ENCODE measurements around the gene RIPPLY1.

The RIPPLY1 gene

GRCh38 chrX:106903291-106903824 is at the start of gene RIPPLY1:
RIPPLY1 (minus strand) TSS chrX:106903341; CDS start chrX:106903287, 54 bp downstream.
- DNase-seq: no peak

GRCh38 chrX:106952538-106952937 is 49.4 kb upstream of the RIPPLY1 start:
- no peak for DNase-seq

- DNase-seq: no peak
Measured at GRCh38 chrX:106952089-106952488, 48.9 kb upstream of the RIPPLY1 start.

GRCh38 chrX:106951230-106951629 is 48.1 kb upstream of the RIPPLY1 start:
- no peak for DNase-seq

GRCh38 chrX:106950381-106950780 is 47.2 kb upstream of the RIPPLY1 start:
- no peak for DNase-seq

- no peak for DNase-seq
Measured at GRCh38 chrX:106949366-106949765, 46.2 kb upstream of the RIPPLY1 start.

GRCh38 chrX:106948641-106949040 is 45.5 kb upstream of the RIPPLY1 start:
- DNase-seq: no peak

GRCh38 chrX:106946464-106946863 is 43.3 kb upstream of the RIPPLY1 start:
- no peak for DNase-seq

GRCh38 chrX:106940068-106940467 is 36.9 kb upstream of the RIPPLY1 start:
- no peak for DNase-seq

GRCh38 chrX:106939566-106939965 is 36.4 kb upstream of the RIPPLY1 start:
- no peak for DNase-seq

GRCh38 chrX:106936246-106936645 is 33.1 kb upstream of the RIPPLY1 start:
- no peak for DNase-seq

GRCh38 chrX:106935175-106935574 is 32.0 kb upstream of the RIPPLY1 start:
- no peak for DNase-seq

- DNase-seq: no peak
Measured at GRCh38 chrX:106933538-106933961, 30.4 kb upstream of the RIPPLY1 start.

GRCh38 chrX:106932960-106933537 is 29.9 kb upstream of the RIPPLY1 start:
- DNase-seq: no peak

- no peak for DNase-seq
Measured at GRCh38 chrX:106932492-106932923, 29.4 kb upstream of the RIPPLY1 start.

- no peak for DNase-seq
Measured at GRCh38 chrX:106931831-106932491, 28.8 kb upstream of the RIPPLY1 start.

GRCh38 chrX:106928227-106928626 is 25.1 kb upstream of the RIPPLY1 start:
- no peak for DNase-seq

- DNase-seq: no peak
Measured at GRCh38 chrX:106927700-106928099, 24.6 kb upstream of the RIPPLY1 start.

- DNase-seq: no peak
Measured at GRCh38 chrX:106927023-106927422, 23.9 kb upstream of the RIPPLY1 start.

GRCh38 chrX:106921637-106922036 is 18.5 kb upstream of the RIPPLY1 start:
- no peak for DNase-seq

- no peak for DNase-seq
Measured at GRCh38 chrX:106919932-106920452, 16.9 kb upstream of the RIPPLY1 start, which contains the start of gene CLDN2. CLDN2 (plus strand) TSS chrX:106920402; CDS start chrX:106928229, 7,827 bp downstream.

GRCh38 chrX:106917830-106918500 is 14.8 kb upstream of the RIPPLY1 start:
- peak; percentile 43 for DNase-seq

- no peak for DNase-seq
Measured at GRCh38 chrX:106912864-106913263, 9.7 kb upstream of the RIPPLY1 start.
